OCI-LY7 (cell line): ENCODE data around the gene CTDSP1. TPM values are rescaled to one million over a fixed set of nuclear protein-coding genes. Genes with fewer than 3 reads are reported as not detected.

ENCODE experiments used
- BruUV-seq: library from RNA; stranded (reverse); fragments of 400-500 nt; replicated peaks from 2 replicates; lab custom pipeline; 2021; lab: Mats Ljungman, UMichigan
- CTCF ChIA-PET: fragments of 300-600 bp; sonication (Branson Sonifier 250); formaldehyde crosslinking; loops from one replicate; lab custom pipeline; 2022; ENCODE audit warnings: antibody characterized with exemption; ENCODE audit not compliant: unreplicated experiment; lab: Charles Lee
- POLR2A ChIA-PET: fragments of 300-600 bp; sonication (Branson Sonifier 250); formaldehyde crosslinking; loops from one replicate; lab custom pipeline; 2022; ENCODE audit warnings: antibody characterized with exemption; lab: Charles Lee
- DNase-seq: peaks from one replicate; pipeline ENCODE4 v3.0.0-alpha.2; 2015; ENCODE audit warnings: low spot score
- H2AFZ ChIP-seq: fragments of 200-600 bp; sonication (generic), shearing (Covaris generic); 2 replicates; pipeline ENCODE4 v1.6.1; 2014; ENCODE audit warnings: mild to moderate bottlenecking, antibody characterized with exemption, low read length, moderate library complexity
- H3K27ac ChIP-seq: fragments of 200-600 bp; sonication (generic); 2 replicates; pipeline ENCODE4 v1.5.1; 2014; ENCODE audit warnings: mixed run types, low read depth, mild to moderate bottlenecking, moderate library complexity, low read length, inconsistent platforms; ENCODE audit not compliant: poor library complexity, severe bottlenecking
- H3K36me3 ChIP-seq: fragments of 200-600 bp; sonication (generic); 2 replicates; pipeline ENCODE4 v1.6.1; 2014; ENCODE audit warnings: mild to moderate bottlenecking, antibody characterized with exemption, low read length, moderate library complexity, mixed read lengths; ENCODE audit not compliant: insufficient read depth
- H3K4me1 ChIP-seq: fragments of 200-600 bp; sonication (generic); 2 replicates; pipeline ENCODE4 v1.5.1; 2014; ENCODE audit warnings: mild to moderate bottlenecking, low read length; ENCODE audit not compliant: insufficient read depth, poor library complexity, severe bottlenecking
- H3K4me2 ChIP-seq: fragments of 200-600 bp; sonication (generic); 2 replicates; pipeline ENCODE4 v1.6.1; 2014; ENCODE audit warnings: mild to moderate bottlenecking, low read length
- H3K4me3 ChIP-seq: fragments of 200-600 bp; sonication (generic); 2 replicates; pipeline ENCODE4 v1.5.1; 2014; ENCODE audit warnings: mild to moderate bottlenecking, low read depth, low read length; ENCODE audit not compliant: poor library complexity, severe bottlenecking
- H3K79me2 ChIP-seq: fragments of 200-600 bp; sonication (generic); 2 replicates; pipeline ENCODE4 v1.6.1; 2016; ENCODE audit warnings: low read depth, mild to moderate bottlenecking, low read length, moderate library complexity, mixed read lengths; ENCODE audit not compliant: insufficient read depth
- H3K9me2 ChIP-seq: fragments of 200-600 bp; sonication (generic); 2 replicates; pipeline ENCODE4 v1.6.1; 2016; ENCODE audit warnings: mild to moderate bottlenecking, low read length, mixed read lengths; ENCODE audit not compliant: insufficient read depth
- H3K9me3 ChIP-seq: fragments of 200-600 bp; sonication (generic); 2 replicates; pipeline ENCODE4 v1.6.1; 2014; ENCODE audit warnings: mild to moderate bottlenecking, mixed run types, low read length, mixed read lengths
- H4K20me1 ChIP-seq: fragments of 200-600 bp; sonication (generic); 2 replicates; pipeline ENCODE4 v1.6.1; 2014; ENCODE audit warnings: mild to moderate bottlenecking, antibody characterized with exemption, low read length, moderate library complexity, mixed read lengths; ENCODE audit not compliant: insufficient read depth
- CTCF ChIP-seq: fragments of 200-600 bp; sonication (generic); conservative IDR thresholded peaks from 2 replicates; pipeline ENCODE4 v1.5.1; 2014; ENCODE audit warnings: mild to moderate bottlenecking, antibody characterized with exemption, low read length, moderate library complexity, mixed read lengths
- EZH2phosphoT487 ChIP-seq: fragments of 200-600 bp; sonication (generic); IDR thresholded peaks from 2 replicates; pipeline ENCODE4 v1.6.1; 2018; ENCODE audit warnings: low read depth, borderline replicate concordance, mild to moderate bottlenecking, mixed run types, antibody characterized with exemption, low read length, moderate library complexity, mixed read lengths
- intact Hi-C: fragments of 100-400 bp; cut with micrococcal nuclease; formaldehyde crosslinking; loops from one replicate; pipeline ENCODE4 v1.10.0; 2022; ENCODE audit not compliant: unreplicated experiment
- total RNA-seq, 2 experiments: library from RNA; depleted of rRNA in 1 of 2; stranded (reverse); fragments of >200 nt in 1 of 2; shearing (Covaris generic) in 1 of 2; gene quantifications; 2 replicates each; pipeline ENCODE4 v1.2.3, GENCODE V29; 2014 to 2022

Gene CTDSP1
- total RNA-seq, 2 experiments from 2014 or later = 95.3 to 152 TPM

- ChIA-PET CTCF (interaction anchor here (0.5 to 1.5 kb wide), 2 partner anchors 9 to 78 kb away, joined by 3 read pairs; no protein-coding TSS in a partner anchor), POLR2A (interaction anchor here (0.5 to 2.4 kb wide), 4 partner anchors 9 to 98 kb away, joined by 3 to 9 read pairs (median 5); no protein-coding TSS in a partner anchor)
- TF ChIP-seq CTCF = no peak
- TF ChIP-seq EZH2phosphoT487 = no peak
- Histone ChIP-seq H3K4me2 (no peak overlapping the region), H3K79me2 (no peaks in the 10 kb centered on the region), H3K4me3 (no peak overlapping the region), H3K9me2 (no peaks in the 10 kb centered on the region), H3K9me3 (no peaks in the 10 kb centered on the region), H4K20me1 (no peaks in the 10 kb centered on the region), H3K4me1 (peaks cover 7% of the 10 kb centered on the region), H2AFZ (no peak overlapping the region), H3K36me3 (no peaks in the 10 kb centered on the region), H3K27ac (no peak overlapping the region)
- BruUV-seq = no TSS peak
- DNase-seq = no peak
- intact Hi-C loops = no loop called here
Measured at GRCh38 chr2:218384975-218385374, 14.7 kb upstream of the CTDSP1 start.

GRCh38 chr2:218386505-218387368 is 12.9 kb upstream of the CTDSP1 start:
- Histone ChIP-seq H2AFZ (peak overlapping the region; percentile 5; the same call in 1 of the 2 replicates), H3K9me2 (no peaks in the 10 kb centered on the region), H3K27ac (no peak overlapping the region), H3K4me1 (peaks cover 7% of the 10 kb centered on the region), H4K20me1 (no peaks in the 10 kb centered on the region), H3K9me3 (no peaks in the 10 kb centered on the region), H3K4me3 (no peak overlapping the region), H3K79me2 (no peaks in the 10 kb centered on the region), H3K36me3 (no peaks in the 10 kb centered on the region), H3K4me2 (no peak overlapping the region)
- no peak for DNase-seq
- no peak for TF ChIP-seq CTCF
- TF ChIP-seq EZH2phosphoT487 = no peak
- POLR2A ChIA-PET = interaction anchor here (0.5 kb wide), 1 partner anchor 113 kb away, joined by 3 read pairs; no protein-coding TSS in a partner anchor
- CTCF ChIA-PET = no interaction called here
- intact Hi-C loops = no loop called here
- no TSS peak for BruUV-seq
